ENCODE results near the gene PLCD3. TPM values are rescaled to one million over a fixed set of nuclear protein-coding genes. Genes with fewer than 3 reads are reported as not detected.

PLCD3 gene
- total RNA-seq, 1 experiment from 2014 or later = 55.8 TPM

DNA sequence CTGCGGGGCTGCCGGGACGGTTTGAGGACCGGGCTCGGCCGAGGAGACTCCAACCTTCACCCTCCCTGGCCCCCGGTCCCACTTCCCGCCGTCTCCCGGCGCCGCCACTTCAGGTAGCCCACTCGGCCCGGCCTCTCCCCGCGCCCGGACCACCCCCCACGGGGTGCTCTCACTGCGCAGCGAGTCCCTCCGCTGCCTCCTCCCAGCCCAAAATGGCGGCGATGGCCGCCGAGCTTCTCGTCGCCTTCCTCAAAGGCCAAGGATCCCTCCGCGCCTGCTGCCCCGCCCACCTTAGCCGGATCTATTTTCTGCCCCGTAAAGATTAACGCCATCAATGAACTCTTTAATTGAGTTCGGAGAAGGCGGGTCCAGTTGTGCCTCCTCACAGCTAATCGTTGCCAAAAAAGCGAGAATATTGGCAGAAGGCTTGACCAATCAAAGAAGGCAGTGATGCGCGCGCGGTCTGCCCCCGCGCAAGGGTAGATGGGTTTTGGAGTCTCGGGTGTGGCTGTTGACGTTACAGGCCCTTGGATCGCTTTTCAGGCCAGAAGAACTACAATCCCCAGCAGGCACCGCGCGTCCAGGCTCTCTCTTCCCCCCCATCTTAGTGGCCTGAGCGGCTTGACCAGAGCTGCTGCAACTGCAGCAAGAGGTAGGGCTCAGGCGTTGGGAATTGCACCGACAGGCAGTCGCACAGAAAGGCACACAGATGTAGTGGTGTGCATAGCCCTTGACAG is 29.1 kb upstream of the PLCD3 start, which contains the start of gene HEXIM2 (continued):
- TF ChIP-seq, protein P1, sequence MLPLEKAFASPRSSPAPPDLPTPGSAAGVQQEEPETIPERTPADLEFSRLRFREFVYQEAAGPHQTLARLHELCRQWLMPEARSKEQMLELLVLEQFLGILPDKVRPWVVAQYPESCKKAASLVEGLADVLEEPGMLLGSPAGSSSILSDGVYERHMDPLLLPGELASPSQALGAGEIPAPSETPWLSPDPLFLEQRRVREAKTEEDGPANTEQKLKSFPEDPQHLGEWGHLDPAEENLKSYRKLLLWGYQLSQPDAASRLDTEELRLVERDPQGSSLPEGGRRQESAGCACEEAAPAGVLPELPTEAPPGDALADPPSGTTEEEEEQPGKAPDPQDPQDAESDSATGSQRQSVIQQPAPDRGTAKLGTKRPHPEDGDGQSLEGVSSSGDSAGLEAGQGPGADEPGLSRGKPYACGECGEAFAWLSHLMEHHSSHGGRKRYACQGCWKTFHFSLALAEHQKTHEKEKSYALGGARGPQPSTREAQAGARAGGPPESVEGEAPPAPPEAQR (CRISPR knock-in tag; IDR thresholded peaks at IDR 0.05) = no peak
- TF ChIP-seq NFYB (CRISPR knock-in tag; conservative IDR thresholded peaks at IDR 0.05; ENCODE audit: low read depth) (peak; percentile 95), PRRX2 (CRISPR knock-in tag; IDR thresholded peaks at IDR 0.05) (0 out of 2 replicates have a peak, but pooled peaks have one; percentile 59), ELF4 (CRISPR knock-in tag; IDR thresholded peaks at IDR 0.05; ENCODE audit: low read depth) (no peak), CREM (CRISPR knock-in tag; IDR thresholded peaks at IDR 0.05) (peak; percentile 43; the same call in 1 of the 2 replicates), ZNF317 (CRISPR knock-in tag; IDR thresholded peaks at IDR 0.05; ENCODE audit: borderline replicate concordance, low read depth) (no peak), KAT7 (CRISPR knock-in tag; IDR thresholded peaks at IDR 0.05; ENCODE audit: borderline replicate concordance) (no peak), ZNF263 (CRISPR knock-in tag; IDR thresholded peaks at IDR 0.05; ENCODE audit: low read depth) (no peak), SMAD4 (CRISPR knock-in tag; IDR thresholded peaks at IDR 0.05) (peak; percentile 75; the same call in 1 of the 2 replicates)
- TF ChIP-seq, protein P2, sequence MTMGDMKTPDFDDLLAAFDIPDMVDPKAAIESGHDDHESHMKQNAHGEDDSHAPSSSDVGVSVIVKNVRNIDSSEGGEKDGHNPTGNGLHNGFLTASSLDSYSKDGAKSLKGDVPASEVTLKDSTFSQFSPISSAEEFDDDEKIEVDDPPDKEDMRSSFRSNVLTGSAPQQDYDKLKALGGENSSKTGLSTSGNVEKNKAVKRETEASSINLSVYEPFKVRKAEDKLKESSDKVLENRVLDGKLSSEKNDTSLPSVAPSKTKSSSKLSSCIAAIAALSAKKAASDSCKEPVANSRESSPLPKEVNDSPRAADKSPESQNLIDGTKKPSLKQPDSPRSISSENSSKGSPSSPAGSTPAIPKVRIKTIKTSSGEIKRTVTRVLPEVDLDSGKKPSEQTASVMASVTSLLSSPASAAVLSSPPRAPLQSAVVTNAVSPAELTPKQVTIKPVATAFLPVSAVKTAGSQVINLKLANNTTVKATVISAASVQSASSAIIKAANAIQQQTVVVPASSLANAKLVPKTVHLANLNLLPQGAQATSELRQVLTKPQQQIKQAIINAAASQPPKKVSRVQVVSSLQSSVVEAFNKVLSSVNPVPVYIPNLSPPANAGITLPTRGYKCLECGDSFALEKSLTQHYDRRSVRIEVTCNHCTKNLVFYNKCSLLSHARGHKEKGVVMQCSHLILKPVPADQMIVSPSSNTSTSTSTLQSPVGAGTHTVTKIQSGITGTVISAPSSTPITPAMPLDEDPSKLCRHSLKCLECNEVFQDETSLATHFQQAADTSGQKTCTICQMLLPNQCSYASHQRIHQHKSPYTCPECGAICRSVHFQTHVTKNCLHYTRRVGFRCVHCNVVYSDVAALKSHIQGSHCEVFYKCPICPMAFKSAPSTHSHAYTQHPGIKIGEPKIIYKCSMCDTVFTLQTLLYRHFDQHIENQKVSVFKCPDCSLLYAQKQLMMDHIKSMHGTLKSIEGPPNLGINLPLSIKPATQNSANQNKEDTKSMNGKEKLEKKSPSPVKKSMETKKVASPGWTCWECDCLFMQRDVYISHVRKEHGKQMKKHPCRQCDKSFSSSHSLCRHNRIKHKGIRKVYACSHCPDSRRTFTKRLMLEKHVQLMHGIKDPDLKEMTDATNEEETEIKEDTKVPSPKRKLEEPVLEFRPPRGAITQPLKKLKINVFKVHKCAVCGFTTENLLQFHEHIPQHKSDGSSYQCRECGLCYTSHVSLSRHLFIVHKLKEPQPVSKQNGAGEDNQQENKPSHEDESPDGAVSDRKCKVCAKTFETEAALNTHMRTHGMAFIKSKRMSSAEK (CRISPR knock-in tag; IDR thresholded peaks at IDR 0.05; ENCODE audit: borderline replicate concordance) = 0 out of 2 replicates have a peak, but pooled peaks have one; percentile 56
- TF ChIP-seq, protein P3, sequence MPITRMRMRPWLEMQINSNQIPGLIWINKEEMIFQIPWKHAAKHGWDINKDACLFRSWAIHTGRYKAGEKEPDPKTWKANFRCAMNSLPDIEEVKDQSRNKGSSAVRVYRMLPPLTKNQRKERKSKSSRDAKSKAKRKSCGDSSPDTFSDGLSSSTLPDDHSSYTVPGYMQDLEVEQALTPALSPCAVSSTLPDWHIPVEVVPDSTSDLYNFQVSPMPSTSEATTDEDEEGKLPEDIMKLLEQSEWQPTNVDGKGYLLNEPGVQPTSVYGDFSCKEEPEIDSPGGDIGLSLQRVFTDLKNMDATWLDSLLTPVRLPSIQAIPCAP (CRISPR knock-in tag; IDR thresholded peaks at IDR 0.05) = peak; percentile 87; the same call in 1 of the 2 replicates
- TF ChIP-seq, protein P4, sequence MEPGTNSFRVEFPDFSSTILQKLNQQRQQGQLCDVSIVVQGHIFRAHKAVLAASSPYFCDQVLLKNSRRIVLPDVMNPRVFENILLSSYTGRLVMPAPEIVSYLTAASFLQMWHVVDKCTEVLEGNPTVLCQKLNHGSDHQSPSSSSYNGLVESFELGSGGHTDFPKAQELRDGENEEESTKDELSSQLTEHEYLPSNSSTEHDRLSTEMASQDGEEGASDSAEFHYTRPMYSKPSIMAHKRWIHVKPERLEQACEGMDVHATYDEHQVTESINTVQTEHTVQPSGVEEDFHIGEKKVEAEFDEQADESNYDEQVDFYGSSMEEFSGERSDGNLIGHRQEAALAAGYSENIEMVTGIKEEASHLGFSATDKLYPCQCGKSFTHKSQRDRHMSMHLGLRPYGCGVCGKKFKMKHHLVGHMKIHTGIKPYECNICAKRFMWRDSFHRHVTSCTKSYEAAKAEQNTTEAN (CRISPR knock-in tag; IDR thresholded peaks at IDR 0.05) = peak; percentile 44; the same call in 1 of the 2 replicates

DNA sequence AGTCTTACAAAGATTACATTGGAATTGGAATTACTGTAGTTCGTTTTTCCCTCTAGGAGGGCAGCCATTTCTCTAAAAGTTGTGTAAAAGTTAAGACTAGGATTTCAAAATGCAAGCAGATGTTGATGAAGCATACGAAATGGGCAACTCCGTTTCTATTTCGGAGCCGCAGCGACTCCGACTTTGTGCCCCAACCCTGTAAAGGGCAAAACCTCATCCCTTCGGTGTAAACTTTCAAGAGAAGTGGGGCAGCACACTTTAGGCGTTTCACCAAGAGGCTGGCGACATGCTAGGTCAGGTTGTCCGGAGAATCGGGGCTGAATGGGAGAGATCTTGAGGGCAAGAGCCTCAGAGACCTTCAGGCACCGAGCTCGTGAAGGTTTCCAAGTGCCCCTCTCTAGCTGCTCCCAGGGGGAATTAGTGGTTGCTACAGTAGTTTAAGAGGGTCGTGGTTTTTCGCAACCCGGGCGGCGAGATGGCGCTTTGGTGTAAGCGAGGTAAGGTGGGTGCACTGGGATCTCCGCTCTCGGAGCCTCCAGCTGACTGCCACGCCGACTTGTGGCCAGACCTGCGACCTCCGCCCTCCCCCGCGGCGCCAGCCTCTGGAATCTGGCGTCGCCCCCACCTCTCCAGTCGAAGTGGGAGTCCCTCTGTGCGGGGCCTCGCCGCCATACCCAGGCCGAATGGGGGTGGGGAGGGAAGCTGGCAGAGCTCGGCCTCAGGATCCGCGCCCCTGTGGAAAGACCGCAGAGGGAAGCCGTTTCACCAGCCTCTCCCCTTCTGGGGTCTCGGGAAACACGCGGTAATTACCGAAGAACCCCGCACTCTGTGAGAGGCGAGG is 28.4 kb upstream of the PLCD3 start:
- peak; percentile 89 for DNase-seq (ENCODE audit: low spot score)
- Mint-ChIP-seq H3K4me3 (peak overlapping the region; percentile 99), H3K36me3 (peaks cover 10% of the 10 kb centered on the region), H3K27me3 (ENCODE audit: low read depth) (no peaks in the 10 kb centered on the region), H3K27ac (peak overlapping the region; percentile 96), H3K4me1 (peaks cover 34% of the 10 kb centered on the region), H3K9me3 (no peaks in the 10 kb centered on the region)
- ATAC-seq = peak; percentile 47
- ChIA-PET CTCF (interaction anchor here (0.5 to 7.4 kb wide), 21 partner anchors 11 to 617 kb away, joined by 3 to 171 read pairs (median 4); partner anchors contain the start of genes ACBD4 and HEXIM1), POLR2A (interaction anchor here (0.5 to 4.7 kb wide), 16 partner anchors 9 to 424 kb away, joined by 3 to 242 read pairs (median 4); partner anchors contain the start of genes ACBD4 and HEXIM1)
- TF ChIP-seq NFATC4 (CRISPR knock-in tag; IDR thresholded peaks at IDR 0.05) (peak; percentile 59; the same call in 1 of the 2 replicates), JUN (CRISPR knock-in tag; IDR thresholded peaks at IDR 0.05) (0 out of 2 replicates have a peak, but pooled peaks have one; percentile 82), HMGA2 (CRISPR knock-in tag; IDR thresholded peaks at IDR 0.05) (no peak), TEAD4 (CRISPR knock-in tag; IDR thresholded peaks at IDR 0.05) (peak; percentile 79; the same call in 1 of the 2 replicates), EMX1 (CRISPR knock-in tag; IDR thresholded peaks at IDR 0.05) (peak; percentile 64; the same call in 1 of the 2 replicates)
- TF ChIP-seq, protein P5, sequence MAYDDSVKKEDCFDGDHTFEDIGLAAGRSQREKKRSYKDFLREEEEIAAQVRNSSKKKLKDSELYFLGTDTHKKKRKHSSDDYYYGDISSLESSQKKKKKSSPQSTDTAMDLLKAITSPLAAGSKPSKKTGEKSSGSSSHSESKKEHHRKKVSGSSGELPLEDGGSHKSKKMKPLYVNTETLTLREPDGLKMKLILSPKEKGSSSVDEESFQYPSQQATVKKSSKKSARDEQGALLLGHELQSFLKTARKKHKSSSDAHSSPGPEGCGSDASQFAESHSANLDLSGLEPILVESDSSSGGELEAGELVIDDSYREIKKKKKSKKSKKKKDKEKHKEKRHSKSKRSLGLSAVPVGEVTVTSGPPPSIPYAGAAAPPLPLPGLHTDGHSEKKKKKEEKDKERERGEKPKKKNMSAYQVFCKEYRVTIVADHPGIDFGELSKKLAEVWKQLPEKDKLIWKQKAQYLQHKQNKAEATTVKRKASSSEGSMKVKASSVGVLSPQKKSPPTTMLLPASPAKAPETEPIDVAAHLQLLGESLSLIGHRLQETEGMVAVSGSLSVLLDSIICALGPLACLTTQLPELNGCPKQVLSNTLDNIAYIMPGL (CRISPR knock-in tag; IDR thresholded peaks at IDR 0.05) = peak; percentile 95
- TF ChIP-seq, protein P6, sequence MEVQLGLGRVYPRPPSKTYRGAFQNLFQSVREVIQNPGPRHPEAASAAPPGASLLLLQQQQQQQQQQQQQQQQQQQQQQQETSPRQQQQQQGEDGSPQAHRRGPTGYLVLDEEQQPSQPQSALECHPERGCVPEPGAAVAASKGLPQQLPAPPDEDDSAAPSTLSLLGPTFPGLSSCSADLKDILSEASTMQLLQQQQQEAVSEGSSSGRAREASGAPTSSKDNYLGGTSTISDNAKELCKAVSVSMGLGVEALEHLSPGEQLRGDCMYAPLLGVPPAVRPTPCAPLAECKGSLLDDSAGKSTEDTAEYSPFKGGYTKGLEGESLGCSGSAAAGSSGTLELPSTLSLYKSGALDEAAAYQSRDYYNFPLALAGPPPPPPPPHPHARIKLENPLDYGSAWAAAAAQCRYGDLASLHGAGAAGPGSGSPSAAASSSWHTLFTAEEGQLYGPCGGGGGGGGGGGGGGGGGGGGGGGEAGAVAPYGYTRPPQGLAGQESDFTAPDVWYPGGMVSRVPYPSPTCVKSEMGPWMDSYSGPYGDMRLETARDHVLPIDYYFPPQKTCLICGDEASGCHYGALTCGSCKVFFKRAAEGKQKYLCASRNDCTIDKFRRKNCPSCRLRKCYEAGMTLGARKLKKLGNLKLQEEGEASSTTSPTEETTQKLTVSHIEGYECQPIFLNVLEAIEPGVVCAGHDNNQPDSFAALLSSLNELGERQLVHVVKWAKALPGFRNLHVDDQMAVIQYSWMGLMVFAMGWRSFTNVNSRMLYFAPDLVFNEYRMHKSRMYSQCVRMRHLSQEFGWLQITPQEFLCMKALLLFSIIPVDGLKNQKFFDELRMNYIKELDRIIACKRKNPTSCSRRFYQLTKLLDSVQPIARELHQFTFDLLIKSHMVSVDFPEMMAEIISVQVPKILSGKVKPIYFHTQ (CRISPR knock-in tag; IDR thresholded peaks at IDR 0.05) = peak; percentile 80
- TF ChIP-seq, protein P7, sequence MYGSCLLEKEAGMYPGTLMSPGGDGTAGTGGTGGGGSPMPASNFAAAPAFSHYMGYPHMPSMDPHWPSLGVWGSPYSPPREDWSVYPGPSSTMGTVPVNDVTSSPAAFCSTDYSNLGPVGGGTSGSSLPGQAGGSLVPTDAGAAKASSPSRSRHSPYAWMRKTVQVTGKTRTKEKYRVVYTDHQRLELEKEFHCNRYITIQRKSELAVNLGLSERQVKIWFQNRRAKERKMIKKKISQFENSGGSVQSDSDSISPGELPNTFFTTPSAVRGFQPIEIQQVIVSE (CRISPR knock-in tag; IDR thresholded peaks at IDR 0.05; ENCODE audit: borderline replicate concordance) = 0 out of 2 replicates have a peak, but pooled peaks have one; percentile 69

Measured in WTC11 (cell line).